ENCODE data around the gene RAD23B.

RAD23B gene

GRCh38 chr9:107269254-107269653 lies 13.8 kb upstream of the RAD23B start:
- DNase-seq = no peak

- DNase-seq = no peak
Measured at GRCh38 chr9:107269681-107270080, 13.4 kb upstream of the RAD23B start.

- no peak for DNase-seq
Measured at GRCh38 chr9:107270082-107270481, 13.0 kb upstream of the RAD23B start.

DNA sequence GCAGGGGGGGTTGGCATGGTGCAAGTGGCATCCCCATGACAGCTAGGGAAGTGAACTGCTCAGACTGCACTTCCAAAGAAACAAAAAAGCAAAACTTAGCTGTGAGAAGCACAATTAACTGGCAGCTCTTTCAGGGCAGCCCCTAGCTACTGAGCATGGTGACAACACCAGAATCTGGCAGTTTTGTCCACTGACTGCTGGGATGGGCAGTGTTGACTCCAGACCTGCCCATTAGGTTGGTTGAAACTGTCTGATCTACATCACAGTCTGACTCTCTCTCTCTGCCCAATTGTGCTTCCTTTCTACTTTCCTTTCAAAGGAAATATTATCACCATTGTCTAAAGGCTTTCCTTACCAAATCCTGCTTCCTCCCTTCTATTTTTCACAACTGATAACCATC lies 12.5 kb upstream of the RAD23B start:
- DNase-seq = no peak

GRCh38 chr9:107273634-107274033 lies 9.4 kb upstream of the RAD23B start:
- no peak for DNase-seq

- no peak for DNase-seq
Measured at GRCh38 chr9:107274096-107274495, 9.0 kb upstream of the RAD23B start.

DNA sequence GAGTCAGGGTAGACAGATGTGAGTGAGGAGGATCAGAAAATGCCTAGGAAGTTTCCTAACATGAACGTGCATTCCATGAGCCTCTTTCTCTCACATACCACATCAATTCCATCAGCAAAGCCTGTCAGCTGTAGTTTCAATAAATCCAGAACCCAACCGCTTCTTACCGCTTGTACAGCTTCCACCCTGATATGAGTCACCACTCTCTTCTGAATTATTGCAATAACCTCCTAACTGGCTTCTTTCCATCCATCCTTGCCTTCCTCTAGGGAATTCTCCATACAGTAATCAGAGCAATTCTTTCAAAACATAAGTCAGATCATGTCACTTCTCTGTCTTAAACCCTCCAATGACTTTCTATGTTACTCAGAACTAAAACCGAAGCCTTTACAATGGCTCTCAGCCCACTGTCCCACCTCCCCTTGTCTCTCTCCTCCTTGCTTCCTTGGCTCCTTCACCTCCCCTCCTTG lies 8.1 kb upstream of the RAD23B start:
- DNase-seq = no peak

DNA sequence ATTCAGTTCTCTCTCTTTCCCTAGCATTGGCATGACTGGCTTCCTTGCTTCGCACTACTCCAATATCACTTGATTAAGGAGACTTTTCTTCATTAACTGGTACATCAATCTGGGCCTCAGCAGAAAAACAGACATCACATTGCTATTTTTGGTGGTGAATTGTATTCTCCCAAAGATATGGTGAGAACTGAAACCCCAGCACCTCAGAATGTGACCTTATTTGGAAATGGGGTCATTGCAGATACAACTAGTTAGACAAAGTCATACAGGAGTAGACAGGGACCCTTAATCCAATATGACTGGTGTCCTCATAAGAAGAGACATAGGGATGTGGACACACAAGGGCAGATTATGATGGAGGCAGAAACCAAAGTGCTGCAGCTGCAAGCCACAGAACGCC lies 7.5 kb upstream of the RAD23B start:
- no peak for DNase-seq

- DNase-seq = no peak
Measured at GRCh38 chr9:107276966-107277710, 5.9 kb upstream of the RAD23B start.

- no peak for DNase-seq
Measured at GRCh38 chr9:107277801-107278200, 5.3 kb upstream of the RAD23B start.

- no peak for DNase-seq
Measured at GRCh38 chr9:107279086-107279485, 4.0 kb upstream of the RAD23B start.

- DNase-seq = no peak
Measured at GRCh38 chr9:107280543-107280942, 2.5 kb upstream of the RAD23B start.

- DNase-seq = no peak
Measured at GRCh38 chr9:107281184-107281583, 1.9 kb upstream of the RAD23B start.

- no peak for DNase-seq
Measured at GRCh38 chr9:107281922-107282667, 984 bp upstream of the RAD23B start.

DNA sequence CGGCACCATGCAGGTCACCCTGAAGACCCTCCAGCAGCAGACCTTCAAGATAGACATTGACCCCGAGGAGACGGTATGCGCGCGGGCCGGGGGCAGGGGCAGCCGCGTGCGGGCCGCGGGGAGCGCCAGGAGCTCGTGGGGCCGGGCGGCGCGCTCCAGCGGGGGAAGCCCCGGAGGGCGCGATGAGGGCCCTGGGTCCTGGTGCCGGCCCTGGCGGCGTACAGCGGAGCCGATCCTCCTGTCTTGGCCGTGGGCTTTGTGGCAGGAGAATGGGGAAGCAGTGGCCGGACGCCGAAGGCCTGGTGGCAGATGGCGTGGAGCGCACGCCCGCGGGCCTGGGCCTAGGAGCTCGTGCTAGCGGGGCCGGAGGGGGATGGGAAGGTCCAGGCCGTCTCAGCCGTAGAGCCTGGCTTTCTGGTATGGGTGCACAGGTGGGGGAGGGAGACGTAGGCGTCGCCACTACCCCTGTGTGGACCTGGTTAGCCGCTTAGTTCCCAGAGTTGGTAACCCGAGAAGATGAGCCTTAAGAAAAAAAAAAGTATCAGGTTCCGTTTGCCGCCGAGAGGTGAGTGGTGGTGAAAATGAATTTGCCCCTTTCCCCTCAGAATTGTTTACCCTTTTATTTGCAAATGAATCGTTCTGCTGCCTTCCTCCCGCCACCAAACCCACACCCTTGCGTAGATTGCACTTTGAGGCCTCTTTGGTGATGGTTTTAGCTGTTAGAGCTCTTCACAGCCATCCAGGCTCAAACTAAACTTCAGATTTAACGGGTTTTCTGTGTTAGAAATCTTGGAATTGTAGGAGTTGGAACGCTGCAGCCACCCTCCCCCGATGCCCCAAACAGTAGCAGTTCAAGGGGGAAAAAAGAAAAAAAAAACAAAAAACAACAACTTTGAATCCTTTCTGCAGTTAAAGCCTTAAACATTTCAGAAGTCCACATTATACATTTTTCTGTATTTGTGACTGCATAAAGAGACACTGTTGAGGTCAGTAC lies 841 bp downstream of the RAD23B start:
- peak; percentile 53 to 67 for DNase-seq

DNA sequence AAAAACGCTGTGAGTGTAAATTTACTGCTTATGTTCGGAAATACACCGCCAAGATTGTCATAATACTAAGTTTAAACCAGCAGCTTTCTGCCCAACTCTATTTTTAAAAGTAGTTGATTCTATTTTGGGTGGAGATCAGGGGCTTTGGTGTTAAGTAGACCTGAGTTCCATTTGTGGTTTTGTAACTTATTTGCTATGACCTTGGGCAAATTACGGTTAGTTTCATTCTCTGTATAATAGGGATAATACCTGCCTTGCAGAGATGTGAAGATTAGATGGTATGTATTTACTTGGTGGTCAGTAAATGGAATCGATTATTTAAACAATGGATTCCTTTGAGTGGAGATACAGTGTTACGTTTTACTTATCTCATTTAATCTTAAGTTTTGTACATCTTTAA lies 1.6 kb downstream of the RAD23B start:
- DNase-seq = no peak

DNA sequence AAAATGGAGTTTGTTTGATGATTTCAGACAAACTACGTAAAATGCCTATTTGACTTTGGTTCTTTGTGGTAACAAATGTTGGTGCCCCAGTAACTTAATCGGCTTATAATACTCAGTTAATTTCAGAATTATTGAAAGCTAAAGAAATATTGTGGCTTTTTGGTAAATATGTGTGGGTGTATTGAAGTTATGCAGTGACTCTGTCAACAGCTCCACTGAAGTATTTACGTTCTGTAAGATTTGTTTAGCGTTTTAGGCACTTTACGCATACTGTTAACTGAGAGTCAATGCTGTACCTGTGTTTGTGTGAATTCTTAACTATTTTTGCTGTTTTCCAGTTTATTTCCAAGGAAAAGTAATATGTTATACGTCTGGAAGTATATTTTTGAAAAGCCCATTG lies 2.2 kb downstream of the RAD23B start:
- no peak for DNase-seq

DNA sequence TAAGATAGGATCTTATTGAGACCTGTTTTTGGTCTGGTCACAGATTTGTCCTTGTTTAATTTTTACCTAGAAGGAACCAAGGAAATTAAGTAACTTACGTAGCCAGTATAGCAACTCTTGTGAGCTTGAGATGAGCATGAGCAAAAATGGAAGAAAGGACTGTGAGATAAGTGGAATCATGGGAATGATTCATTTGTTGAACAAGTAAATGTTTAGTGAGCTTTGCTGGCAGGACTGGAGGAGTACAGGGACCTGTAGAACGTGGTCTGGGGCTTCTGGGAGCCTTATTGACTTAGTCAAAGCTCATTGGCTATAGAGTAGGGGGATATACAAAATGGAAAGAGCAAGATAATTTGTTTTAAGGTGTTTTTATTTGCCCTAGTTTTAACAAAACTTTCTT lies 3.0 kb downstream of the RAD23B start:
- DNase-seq = no peak

GRCh38 chr9:107288701-107289100 lies 5.6 kb downstream of the RAD23B start:
- DNase-seq = no peak

- DNase-seq = no peak
Measured at GRCh38 chr9:107290619-107291018, 7.5 kb downstream of the RAD23B start.

- DNase-seq = no peak
Measured at GRCh38 chr9:107292821-107293542, 9.9 kb downstream of the RAD23B start.

DNA sequence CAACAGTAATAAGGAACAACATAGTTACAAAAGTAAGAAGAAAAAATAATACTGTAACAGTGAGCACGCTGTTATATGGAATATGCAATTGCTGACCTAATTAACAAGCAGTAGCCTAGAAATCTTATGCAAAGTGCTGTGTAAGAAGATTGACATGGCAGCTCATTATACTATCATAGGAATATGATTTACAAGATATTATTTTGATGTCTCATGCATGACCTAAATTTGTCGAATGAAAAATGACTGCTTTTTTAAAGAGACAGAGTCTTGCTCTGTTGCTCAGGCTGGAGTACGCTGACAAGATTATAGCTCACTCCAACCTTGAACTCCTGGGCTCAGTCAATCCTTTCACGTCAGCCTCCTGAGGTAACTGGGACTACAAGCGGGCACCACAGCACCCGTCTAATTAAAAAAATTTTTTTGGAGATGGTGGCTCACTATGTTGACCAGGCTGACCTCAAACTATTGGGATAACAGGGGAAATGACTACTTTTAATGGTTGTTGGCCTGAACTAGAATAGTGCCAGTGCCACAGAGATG lies 10.5 kb downstream of the RAD23B start:
- DNase-seq = no peak
